ENCODE data around the gene SPATA20. TPM values are rescaled to one million over a fixed set of nuclear protein-coding genes. Genes with fewer than 3 reads are reported as not detected.

The SPATA20 gene
- total and polyA plus RNA-seq, 12 donors: 12.6 to 88.4 (median 63.3) TPM

DNA sequence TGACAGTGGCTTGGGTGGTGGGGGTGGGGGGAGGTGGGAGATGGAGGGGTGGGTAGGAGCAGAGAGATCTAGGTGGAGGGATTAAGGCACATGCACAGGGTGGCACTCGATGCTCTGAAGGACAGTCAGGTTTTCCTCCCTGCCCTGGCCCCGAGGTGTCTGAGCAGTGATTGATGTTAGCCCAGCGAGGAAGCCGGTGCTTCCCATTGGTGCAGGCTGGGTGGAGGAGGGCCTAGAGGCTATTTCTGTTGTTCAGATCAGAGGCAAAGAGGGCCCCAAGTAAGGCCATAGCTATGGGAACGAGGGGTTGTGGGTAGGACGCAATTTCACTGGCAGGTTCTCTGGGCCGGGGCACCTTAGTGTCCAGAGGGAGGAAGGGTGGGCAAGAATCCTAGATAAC, 36.7 kb downstream of the SPATA20 start:
- Histone ChIP-seq H3K27ac (peak overlapping the region in 8 of 10 donors; percentile 12 to 78 (median 66)), H3K27me3 (peaks cover 0 to 3% (median 0%) of the 10 kb centered on the region in 7 donors), H3K36me3 (no peaks in the 10 kb centered on the region), H3K4me1 (peaks cover 3 to 24% (median 16%) of the 10 kb centered on the region in 9 donors), H3K4me3 (peak overlapping the region in 3 of 10 donors; percentile 6 to 15 (median 12)), H3K9me3 (no peaks in the 10 kb centered on the region)
- intact Hi-C loops (cut with DNase I): no loop called here
- TF ChIP-seq, protein P1, sequence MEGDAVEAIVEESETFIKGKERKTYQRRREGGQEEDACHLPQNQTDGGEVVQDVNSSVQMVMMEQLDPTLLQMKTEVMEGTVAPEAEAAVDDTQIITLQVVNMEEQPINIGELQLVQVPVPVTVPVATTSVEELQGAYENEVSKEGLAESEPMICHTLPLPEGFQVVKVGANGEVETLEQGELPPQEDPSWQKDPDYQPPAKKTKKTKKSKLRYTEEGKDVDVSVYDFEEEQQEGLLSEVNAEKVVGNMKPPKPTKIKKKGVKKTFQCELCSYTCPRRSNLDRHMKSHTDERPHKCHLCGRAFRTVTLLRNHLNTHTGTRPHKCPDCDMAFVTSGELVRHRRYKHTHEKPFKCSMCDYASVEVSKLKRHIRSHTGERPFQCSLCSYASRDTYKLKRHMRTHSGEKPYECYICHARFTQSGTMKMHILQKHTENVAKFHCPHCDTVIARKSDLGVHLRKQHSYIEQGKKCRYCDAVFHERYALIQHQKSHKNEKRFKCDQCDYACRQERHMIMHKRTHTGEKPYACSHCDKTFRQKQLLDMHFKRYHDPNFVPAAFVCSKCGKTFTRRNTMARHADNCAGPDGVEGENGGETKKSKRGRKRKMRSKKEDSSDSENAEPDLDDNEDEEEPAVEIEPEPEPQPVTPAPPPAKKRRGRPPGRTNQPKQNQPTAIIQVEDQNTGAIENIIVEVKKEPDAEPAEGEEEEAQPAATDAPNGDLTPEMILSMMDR (IDR thresholded peaks at IDR 0.05): no peak
- 40 to 54% methylated on average over 7 of the region's 7 CpGs for WGBS, 2 donors
- DNase-seq: peak; percentile 50 to 51
- ATAC-seq: peak; percentile 53 to 84 (median 75)

DNA sequence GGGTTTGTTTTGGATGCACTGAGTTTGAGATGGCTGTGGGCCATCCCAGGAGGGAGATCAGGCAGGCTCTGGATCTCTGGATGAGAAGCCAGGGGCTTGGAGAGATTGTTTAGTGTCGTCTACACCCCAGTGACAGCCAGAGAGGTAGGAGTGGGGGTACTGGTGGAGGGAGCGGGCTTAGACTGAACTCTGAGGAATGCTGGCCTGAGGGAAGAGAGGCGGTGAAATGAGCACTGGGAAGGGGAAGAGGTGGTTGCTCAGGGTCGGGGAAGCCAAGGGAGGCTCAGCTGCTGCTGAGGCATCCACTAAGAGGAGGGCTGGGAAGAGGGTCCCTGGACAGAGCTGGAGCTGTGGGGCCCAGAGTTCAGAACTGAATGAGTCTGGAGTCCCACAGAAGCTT, 37.1 kb downstream of the SPATA20 start:
- TF ChIP-seq, protein P1 (IDR thresholded peaks at IDR 0.05): no peak
- peak overlapping the region in 8 of 10 donors; percentile 12 to 78 (median 60) for H3K27ac ChIP-seq
- ATAC-seq (peak in 2 of 8 donors; percentile 7 to 18), DNase-seq (no peak)
- intact Hi-C loops (cut with DNase I): no loop called here
- WGBS, 2 donors: 39 to 60% methylated on average over 4 of the region's 4 CpGs
- H3K27me3 ChIP-seq: peaks cover 0 to 3% (median 0%) of the 10 kb centered on the region in 7 donors
- H3K4me1 ChIP-seq: peaks cover 5 to 29% (median 20%) of the 10 kb centered on the region in 9 donors
- no peaks in the 10 kb centered on the region for H3K36me3 ChIP-seq
- peak overlapping the region in 3 of 10 donors; percentile 6 to 15 (median 12) for H3K4me3 ChIP-seq
- no peaks in the 10 kb centered on the region for H3K9me3 ChIP-seq

DNA sequence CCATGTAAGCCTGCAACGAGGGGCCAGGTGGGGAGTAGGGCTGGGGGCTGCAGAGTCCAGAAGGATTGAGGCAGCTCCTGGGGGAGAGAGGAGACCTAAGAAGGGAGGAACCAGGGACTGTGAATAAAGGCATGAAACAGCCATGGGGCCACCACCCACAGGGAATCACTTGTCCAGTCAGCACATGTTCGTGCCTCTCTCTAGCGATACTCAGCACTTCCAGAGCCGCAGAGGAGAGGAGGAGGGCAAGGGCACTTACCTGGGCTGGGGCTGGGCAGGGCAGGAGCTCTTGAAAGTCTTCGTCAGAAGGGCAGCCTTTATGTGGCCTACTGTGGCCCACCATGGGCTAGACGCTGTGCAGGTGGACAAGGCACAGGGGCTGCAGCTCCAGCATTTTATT, 37.8 kb downstream of the SPATA20 start:
- intact Hi-C loops (cut with DNase I): no loop called here
- H3K27ac ChIP-seq: peak overlapping the region in 4 of 10 donors; percentile 4 to 72 (median 42)
- TF ChIP-seq, protein P1 (IDR thresholded peaks at IDR 0.05): no peak
- no peaks in the 10 kb centered on the region for H3K36me3 ChIP-seq
- ATAC-seq: no peak
- H3K4me3 ChIP-seq: no peak overlapping the region
- DNase-seq: no peak
- H3K9me3 ChIP-seq: no peaks in the 10 kb centered on the region
- H3K4me1 ChIP-seq: peaks cover 6 to 35% (median 27%) of the 10 kb centered on the region in 9 donors
- 76 to 88% methylated on average over 6 of the region's 6 CpGs for WGBS, 2 donors
- H3K27me3 ChIP-seq: peaks cover 0 to 3% (median 0%) of the 10 kb centered on the region in 7 donors

DNA sequence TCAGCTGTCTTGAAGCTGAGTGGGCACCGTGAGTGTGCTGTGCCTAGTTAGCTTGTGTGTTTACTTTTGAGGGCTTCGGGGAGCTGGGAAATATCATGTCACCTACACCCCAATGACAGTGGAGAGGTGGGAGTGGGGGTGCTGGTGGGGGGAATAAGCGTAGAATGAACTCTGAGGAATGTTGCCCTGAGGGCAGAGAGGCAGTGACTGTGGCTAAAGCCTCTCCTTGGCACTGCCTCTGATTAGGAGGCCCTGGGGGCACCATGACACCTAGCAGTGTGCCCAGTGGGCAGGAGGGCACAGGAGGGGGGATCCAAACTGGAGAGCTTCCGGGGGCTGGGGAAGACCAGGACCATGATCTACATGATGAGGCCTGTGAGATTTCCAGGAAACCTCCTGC, 38.4 kb downstream of the SPATA20 start:
- 51 to 67% methylated on average over 4 of the region's 4 CpGs for WGBS, 2 donors
- TF ChIP-seq, protein P1 (IDR thresholded peaks at IDR 0.05): no peak
- DNase-seq (no peak), ATAC-seq (no peak)
- Histone ChIP-seq H3K9me3 (no peaks in the 10 kb centered on the region), H3K27ac (peak overlapping the region in 4 of 10 donors; percentile 4 to 55 (median 44)), H3K4me1 (peaks cover 11 to 41% (median 33%) of the 10 kb centered on the region in 9 donors), H3K36me3 (no peaks in the 10 kb centered on the region), H3K4me3 (no peak overlapping the region), H3K27me3 (no peaks in the 10 kb centered on the region)
- intact Hi-C loops (cut with DNase I): no loop called here

All from heart right ventricle (tissue), 16 donors.